CD4-positive, alpha-beta memory T cell (primary cell): Measurements from ENCODE around the gene AGGF1. TPM values are rescaled to one million over a fixed set of nuclear protein-coding genes. Genes with fewer than 3 reads are reported as not detected.

Experiments used
- CTCF ChIA-PET: fragments of 350-600 bp; sonication (Branson Sonifier 250); formaldehyde crosslinking; loops from one replicate; lab custom pipeline; 2021; ENCODE audit warnings: inconsistent platforms; ENCODE audit not compliant: partially characterized antibody; lab: Charles Lee
- POLR2A ChIA-PET: fragments of 350-600 bp; sonication (Branson Sonifier 250); formaldehyde crosslinking; loops from one replicate; lab custom pipeline; 2021; ENCODE audit not compliant: partially characterized antibody; lab: Charles Lee
- DNase-seq, 5 donors: peaks; one replicate each; pipeline versions ENCODE4 v3.0.0 to v3.0.0-alpha.2; 2020 to 2022; ENCODE audit warnings: mixed read lengths in 1 of 5
- H3K27ac ChIP-seq: one replicate; pipeline ENCODE4 v1.7.0; 2013; ENCODE audit warnings: low read depth, low read length
- H3K27me3 ChIP-seq: 2 replicates; pipeline ENCODE4 v1.7.0; 2013; ENCODE audit warnings: mild to moderate bottlenecking, low read length, moderate library complexity; ENCODE audit not compliant: insufficient read depth
- H3K36me3 ChIP-seq: 2 replicates; pipeline ENCODE4 v1.7.0; 2013; ENCODE audit warnings: mild to moderate bottlenecking, low read length, moderate library complexity; ENCODE audit not compliant: insufficient read depth
- H3K4me1 ChIP-seq: 2 replicates; pipeline ENCODE4 v1.7.0; 2013; ENCODE audit warnings: mild to moderate bottlenecking, low read length, moderate library complexity; ENCODE audit not compliant: insufficient read depth
- H3K4me3 ChIP-seq, 2 donors: one replicate each; pipeline ENCODE4 v1.7.0; 2013; ENCODE audit warnings: low read length in 2 of 2, mild to moderate bottlenecking in 1 of 2
- H3K9me3 ChIP-seq, 2 donors: one replicate each; pipeline ENCODE4 v1.7.0; 2013; ENCODE audit warnings: low read length in 2 of 2, control low read depth in 1 of 2; ENCODE audit not compliant: control insufficient read depth in 1 of 2
- H3K27ac Mint-ChIP-seq, 7 donors: one replicate each; pipeline ENCODE4 v1.8.0; 2020 to 2021; ENCODE audit warnings: mixed read lengths in 7 of 7, mild to moderate bottlenecking in 6 of 7, inconsistent platforms in 3 of 7, moderate library complexity in 3 of 7
- H3K27me3 Mint-ChIP-seq, 2 donors: one replicate each; pipeline ENCODE4 v1.8.0; 2020 to 2021; ENCODE audit warnings: mixed read lengths in 2 of 2
- H3K36me3 Mint-ChIP-seq, 2 donors: one replicate each; pipeline ENCODE4 v1.8.0; 2020 to 2021; ENCODE audit warnings: mixed read lengths in 2 of 2, inconsistent platforms in 1 of 2, mild to moderate bottlenecking in 1 of 2
- H3K4me1 Mint-ChIP-seq, 4 donors: one replicate each; pipeline ENCODE4 v1.8.0; 2020 to 2021; ENCODE audit warnings: mixed read lengths in 4 of 4, mild to moderate bottlenecking in 1 of 4
- H3K4me3 Mint-ChIP-seq, 8 donors: one replicate each; pipeline ENCODE4 v1.8.0; 2020 to 2021; ENCODE audit warnings: mixed read lengths in 8 of 8, mild to moderate bottlenecking in 7 of 8, moderate library complexity in 6 of 8, inconsistent platforms in 3 of 8
- H3K9me3 Mint-ChIP-seq, 8 donors: one replicate each; pipeline ENCODE4 v1.8.0; 2020 to 2021; ENCODE audit warnings: mixed read lengths in 8 of 8, mild to moderate bottlenecking in 5 of 8, inconsistent platforms in 3 of 8, moderate library complexity in 1 of 8
- intact Hi-C: fragments of 100-400 bp; cut with micrococcal nuclease; formaldehyde crosslinking; loops from one replicate; pipeline ENCODE4 v1.15.1; 2023
- polyA plus RNA-seq, 2 donors: library from polyadenylated mRNA; unstranded; fragments of 300-500 nt; fragmentation: Illumina TruSeq; gene quantifications; one replicate each; pipeline ENCODE4 v1.2.3, GENCODE V29; 2021
- total RNA-seq, 2 experiments: library from RNA; stranded (reverse); gene quantifications; one replicate each; pipeline ENCODE4 v1.2.3, GENCODE V29; 2021

Gene AGGF1, protein sequence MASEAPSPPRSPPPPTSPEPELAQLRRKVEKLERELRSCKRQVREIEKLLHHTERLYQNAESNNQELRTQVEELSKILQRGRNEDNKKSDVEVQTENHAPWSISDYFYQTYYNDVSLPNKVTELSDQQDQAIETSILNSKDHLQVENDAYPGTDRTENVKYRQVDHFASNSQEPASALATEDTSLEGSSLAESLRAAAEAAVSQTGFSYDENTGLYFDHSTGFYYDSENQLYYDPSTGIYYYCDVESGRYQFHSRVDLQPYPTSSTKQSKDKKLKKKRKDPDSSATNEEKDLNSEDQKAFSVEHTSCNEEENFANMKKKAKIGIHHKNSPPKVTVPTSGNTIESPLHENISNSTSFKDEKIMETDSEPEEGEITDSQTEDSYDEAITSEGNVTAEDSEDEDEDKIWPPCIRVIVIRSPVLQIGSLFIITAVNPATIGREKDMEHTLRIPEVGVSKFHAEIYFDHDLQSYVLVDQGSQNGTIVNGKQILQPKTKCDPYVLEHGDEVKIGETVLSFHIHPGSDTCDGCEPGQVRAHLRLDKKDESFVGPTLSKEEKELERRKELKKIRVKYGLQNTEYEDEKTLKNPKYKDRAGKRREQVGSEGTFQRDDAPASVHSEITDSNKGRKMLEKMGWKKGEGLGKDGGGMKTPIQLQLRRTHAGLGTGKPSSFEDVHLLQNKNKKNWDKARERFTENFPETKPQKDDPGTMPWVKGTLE
- total RNA-seq (10 to 100 TPM; 29.4 to 29.6 TPM), polyA plus RNA-seq (10 to 100 TPM; 14.2 to 36.1 TPM)

DNA sequence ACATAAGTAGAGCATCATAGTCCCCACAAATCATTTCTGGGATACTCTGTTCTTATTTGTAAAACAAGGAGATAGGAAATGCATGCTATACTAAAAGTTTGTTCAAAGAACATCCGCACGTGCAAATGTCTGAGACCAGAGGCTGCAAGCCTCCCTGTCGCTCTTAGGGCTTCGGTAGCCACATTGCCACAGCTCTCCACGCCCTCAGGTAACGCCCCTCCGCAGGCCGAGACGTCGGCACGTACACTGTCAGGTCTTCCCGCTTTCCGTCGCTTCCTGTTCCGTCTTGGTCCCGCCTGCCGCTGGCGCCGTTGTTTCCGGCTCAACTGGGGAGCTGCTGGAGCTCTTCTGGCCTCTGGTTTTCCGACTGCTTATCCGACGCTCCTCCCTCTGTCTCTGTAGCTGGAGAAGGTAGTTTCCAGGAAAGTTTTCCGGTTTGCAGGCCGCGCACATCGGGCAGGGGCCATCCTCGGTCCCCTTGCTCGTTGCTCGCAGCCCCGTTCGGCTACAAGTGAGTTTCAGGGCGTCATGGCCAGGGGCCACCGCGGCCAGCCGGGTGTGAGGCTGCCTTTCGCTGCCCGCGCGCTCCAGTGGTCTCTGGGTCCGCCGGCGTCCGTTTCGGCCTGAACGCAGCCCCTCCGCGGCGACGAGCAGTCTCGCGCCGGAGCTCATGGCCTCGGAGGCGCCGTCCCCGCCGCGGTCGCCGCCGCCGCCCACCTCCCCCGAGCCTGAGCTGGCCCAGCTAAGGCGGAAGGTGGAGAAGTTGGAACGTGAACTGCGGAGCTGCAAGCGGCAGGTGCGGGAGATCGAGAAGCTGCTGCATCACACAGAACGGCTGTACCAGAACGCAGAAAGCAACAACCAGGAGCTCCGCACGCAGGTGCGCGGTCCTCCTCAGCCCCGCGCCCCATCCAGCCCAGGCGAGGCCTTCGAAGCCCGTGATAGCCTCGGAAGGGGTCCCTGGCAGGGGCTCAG is at the start of gene AGGF1:
TSS of gene AGGF1 (plus strand) at position 308 of the 975 bp plus-strand sequence. CDS start at position 671, 363 bp downstream.
- ChIA-PET POLR2A (interaction anchor here (0.8 to 2.5 kb wide), 17 partner anchors 17 to 1693 kb away, joined by 3 to 13 read pairs (median 5); partner anchors contain the start of genes AP3B1, HMGCR, S100Z and SCAMP1), CTCF (interaction anchor here (0.6 to 1.9 kb wide), 6 partner anchors 15 to 1330 kb away, joined by 3 to 8 read pairs (median 4); partner anchors contain the start of gene SCAMP1)
- peak within 1 kb of the TSS; percentile 82 for H3K27ac ChIP-seq
- no peaks in the 10 kb centered on the region for H3K27me3 ChIP-seq
- peaks cover 0 to 1% of the 10 kb centered on the region in 2 donors for H3K27me3 Mint-ChIP-seq
- H3K4me3 ChIP-seq = peak within 1 kb of the TSS; percentile 43 to 93
- H3K4me1 Mint-ChIP-seq = peaks cover 25 to 49% (median 35%) of the 10 kb centered on the region in 4 donors
- DNase-seq = peak; percentile 88 to 94 (median 90)
- H3K36me3 Mint-ChIP-seq = peaks cover 6 to 22% of the 10 kb centered on the region in 2 donors
- H3K4me3 Mint-ChIP-seq = peak within 1 kb of the TSS; percentile 81 to 97 (median 94)
- peaks cover 0 to 7% of the 10 kb centered on the region in 2 donors for H3K9me3 ChIP-seq
- H3K27ac Mint-ChIP-seq = peak within 1 kb of the TSS; percentile 78 to 97 (median 92)
- intact Hi-C loops = loop anchor here (1.0 to 10.0 kb wide), 4 partner anchors 163 to 1330 kb away; partner anchors contain the start of genes SCAMP1 and WDR41
- H3K9me3 Mint-ChIP-seq = peaks cover 0 to 18% (median 10%) of the 10 kb centered on the region in 8 donors
- H3K4me1 ChIP-seq = peaks cover 34% of the 10 kb centered on the region
- peaks cover 6% of the 10 kb centered on the region for H3K36me3 ChIP-seq

DNA sequence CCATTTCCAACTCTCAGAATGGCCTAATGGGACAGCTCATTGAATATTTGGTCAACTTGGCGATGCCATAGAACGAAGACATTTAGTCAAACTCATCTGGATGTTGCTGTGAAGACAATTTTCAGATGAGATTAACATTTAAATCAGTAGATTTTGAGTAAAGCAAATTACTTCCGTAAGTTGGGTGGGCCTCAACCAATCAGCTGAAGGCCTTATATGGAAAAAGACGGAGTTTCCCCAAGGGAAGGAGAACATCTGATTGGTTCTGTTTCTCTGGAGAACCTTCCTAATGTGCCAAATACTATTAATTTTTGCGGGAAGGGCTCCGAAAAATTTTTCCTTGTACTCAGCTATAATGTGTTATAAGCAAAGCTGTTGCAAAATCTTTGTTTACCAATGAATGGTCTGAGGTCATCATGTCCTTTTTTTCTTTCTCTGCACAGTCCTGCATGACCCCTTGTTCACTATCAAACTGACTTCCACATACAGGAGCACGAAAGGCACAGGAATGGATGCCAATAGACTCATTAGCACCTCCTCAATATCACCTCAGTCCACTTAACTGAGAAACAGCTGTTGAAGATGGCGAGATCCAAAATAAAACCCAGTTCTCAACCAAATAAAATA is 49.6 kb upstream of the AGGF1 start:
- CTCF ChIA-PET = no interaction called here
- no peak overlapping the region for H3K27ac ChIP-seq
- H3K4me3 Mint-ChIP-seq = no peak overlapping the region
- no peak overlapping the region for H3K4me3 ChIP-seq
- intact Hi-C loops = no loop called here
- no peaks in the 10 kb centered on the region for H3K27me3 ChIP-seq
- H3K4me1 Mint-ChIP-seq = no peaks in the 10 kb centered on the region
- DNase-seq = no peak
- H3K9me3 Mint-ChIP-seq = no peaks in the 10 kb centered on the region
- POLR2A ChIA-PET = no interaction called here
- H3K9me3 ChIP-seq = no peaks in the 10 kb centered on the region
- no peaks in the 10 kb centered on the region for H3K36me3 ChIP-seq
- H3K27me3 Mint-ChIP-seq = no peaks in the 10 kb centered on the region
- H3K4me1 ChIP-seq = no peaks in the 10 kb centered on the region
- H3K36me3 Mint-ChIP-seq = no peaks in the 10 kb centered on the region
- no peak overlapping the region for H3K27ac Mint-ChIP-seq

DNA sequence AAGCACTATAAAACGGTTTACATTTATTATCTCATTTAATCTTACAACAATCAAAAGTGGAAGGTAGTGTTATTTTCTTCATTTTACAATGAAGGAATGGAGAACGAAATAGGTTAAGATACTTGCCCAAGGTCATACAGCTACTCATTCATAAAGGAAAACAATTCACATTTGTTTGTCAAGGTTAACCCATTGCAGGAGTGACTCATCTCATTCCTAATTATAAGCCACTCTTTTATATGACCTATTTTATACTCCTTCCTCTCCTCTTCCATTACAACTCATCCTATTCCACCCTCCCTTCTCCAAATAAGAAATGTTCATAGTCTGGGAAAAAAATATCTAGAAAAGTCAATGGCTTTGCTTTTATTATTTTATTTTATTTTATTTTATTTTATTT is 47.8 kb upstream of the AGGF1 start:
- no peaks in the 10 kb centered on the region for H3K9me3 ChIP-seq
- Mint-ChIP-seq H3K9me3 (no peaks in the 10 kb centered on the region), H3K36me3 (no peaks in the 10 kb centered on the region), H3K4me3 (no peak overlapping the region), H3K27me3 (no peaks in the 10 kb centered on the region), H3K27ac (no peak overlapping the region), H3K4me1 (no peaks in the 10 kb centered on the region)
- no peaks in the 10 kb centered on the region for H3K36me3 ChIP-seq
- no peak for DNase-seq
- no peak overlapping the region for H3K27ac ChIP-seq
- H3K4me1 ChIP-seq = no peaks in the 10 kb centered on the region
- ChIA-PET POLR2A (no interaction called here), CTCF (no interaction called here)
- intact Hi-C loops = no loop called here
- no peaks in the 10 kb centered on the region for H3K27me3 ChIP-seq
- H3K4me3 ChIP-seq = no peak overlapping the region

DNA sequence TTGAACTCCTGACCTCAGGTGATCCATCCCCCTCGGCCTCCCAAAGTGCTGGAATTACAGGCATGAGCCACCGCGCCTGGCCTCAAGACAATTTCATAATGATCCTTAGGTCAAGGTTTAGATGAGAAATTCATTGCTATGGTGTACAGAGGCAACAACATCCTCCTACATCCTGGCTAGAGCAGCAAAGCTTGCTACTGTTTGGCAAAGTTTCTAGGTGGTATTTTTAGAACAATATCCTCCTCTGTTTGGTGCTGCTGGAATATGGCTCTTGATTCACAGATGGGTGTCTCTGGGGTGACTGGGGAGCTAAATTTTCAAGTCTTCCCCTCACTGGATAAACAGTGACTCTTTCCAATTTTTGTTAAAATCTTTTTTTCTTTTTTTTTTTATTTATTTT is 46.7 kb upstream of the AGGF1 start:
- Histone ChIP-seq H3K9me3 (no peaks in the 10 kb centered on the region), H3K36me3 (no peaks in the 10 kb centered on the region), H3K27me3 (no peaks in the 10 kb centered on the region), H3K27ac (no peak overlapping the region), H3K4me3 (no peak overlapping the region), H3K4me1 (no peaks in the 10 kb centered on the region)
- ChIA-PET POLR2A (no interaction called here), CTCF (no interaction called here)
- Mint-ChIP-seq H3K36me3 (no peaks in the 10 kb centered on the region), H3K4me3 (no peak overlapping the region), H3K9me3 (no peaks in the 10 kb centered on the region), H3K27me3 (no peaks in the 10 kb centered on the region), H3K27ac (no peak overlapping the region), H3K4me1 (no peaks in the 10 kb centered on the region)
- DNase-seq = no peak
- intact Hi-C loops = no loop called here

DNA sequence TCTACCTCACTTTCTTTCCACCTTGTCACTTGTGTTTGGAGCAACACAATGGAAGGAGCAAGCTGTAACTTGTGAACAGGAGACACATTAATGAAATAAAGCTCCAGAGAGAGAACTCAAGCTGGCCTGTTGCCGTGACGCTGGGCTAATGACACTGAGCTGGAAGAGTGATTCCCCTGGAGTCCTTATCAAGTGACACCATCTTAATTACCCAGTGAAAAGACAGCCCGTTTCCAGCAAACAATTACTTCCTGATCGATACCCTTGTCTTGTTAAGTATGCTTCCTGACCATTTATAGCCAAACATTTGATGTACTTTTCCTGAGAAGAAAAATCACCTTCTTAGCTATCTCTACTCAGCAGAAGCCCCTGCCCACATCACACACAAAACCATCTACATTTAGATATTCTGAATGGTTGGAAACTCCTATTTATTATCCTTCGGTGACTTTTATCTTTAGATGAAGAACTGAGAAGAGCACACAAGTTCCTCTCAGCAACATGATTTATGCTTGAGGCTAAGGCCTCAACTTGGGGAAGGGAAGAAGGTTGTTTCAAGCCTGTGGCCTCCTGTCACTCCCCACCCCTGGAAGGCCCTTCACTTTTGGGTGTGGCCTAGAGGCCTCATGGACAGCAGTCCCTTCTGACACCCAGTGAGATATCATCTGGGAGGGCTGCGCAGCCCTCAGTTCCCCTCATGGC is 43.2 kb upstream of the AGGF1 start:
- no peaks in the 10 kb centered on the region for H3K9me3 ChIP-seq
- ChIA-PET POLR2A (no interaction called here), CTCF (no interaction called here)
- Mint-ChIP-seq H3K4me1 (no peaks in the 10 kb centered on the region), H3K4me3 (no peak overlapping the region), H3K27ac (no peak overlapping the region), H3K27me3 (peaks cover 0 to 1% of the 10 kb centered on the region in 2 donors), H3K36me3 (no peaks in the 10 kb centered on the region), H3K9me3 (no peaks in the 10 kb centered on the region)
- no peaks in the 10 kb centered on the region for H3K36me3 ChIP-seq
- no peaks in the 10 kb centered on the region for H3K27me3 ChIP-seq
- no peaks in the 10 kb centered on the region for H3K4me1 ChIP-seq
- no peak overlapping the region for H3K27ac ChIP-seq
- intact Hi-C loops = no loop called here
- no peak for DNase-seq
- H3K4me3 ChIP-seq = no peak overlapping the region

DNA sequence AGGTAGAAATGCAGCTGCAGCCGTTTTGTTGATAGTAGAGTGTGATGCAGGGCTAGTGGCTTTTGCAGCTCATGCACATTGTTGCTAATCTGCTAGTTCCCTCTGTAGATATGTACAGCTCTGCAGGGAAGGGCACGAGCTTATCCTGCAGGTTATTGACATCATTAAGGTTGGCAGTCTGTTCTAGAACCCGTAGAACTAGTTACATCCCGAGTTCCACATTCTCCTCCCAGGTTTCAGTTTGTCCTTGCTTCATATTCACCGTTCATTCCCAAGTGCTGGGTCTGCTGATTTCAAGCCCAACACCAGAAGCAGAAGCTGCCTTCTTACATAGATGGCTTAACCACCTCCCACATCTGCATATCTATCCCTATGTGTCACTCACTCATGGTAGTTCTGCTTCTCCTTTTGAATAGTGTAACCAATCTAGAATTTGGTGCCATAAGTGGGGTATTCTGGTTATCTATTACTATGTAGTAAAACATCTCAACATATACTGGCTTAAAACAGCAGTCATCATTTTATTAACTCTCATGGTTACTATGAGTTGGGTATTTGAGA is 39.2 kb upstream of the AGGF1 start:
- intact Hi-C loops = no loop called here
- no peaks in the 10 kb centered on the region for H3K4me1 ChIP-seq
- DNase-seq = no peak
- H3K4me1 Mint-ChIP-seq = no peaks in the 10 kb centered on the region
- peaks cover 0 to 5% of the 10 kb centered on the region in 2 donors for H3K27me3 Mint-ChIP-seq
- no peak overlapping the region for H3K4me3 Mint-ChIP-seq
- no peak overlapping the region for H3K27ac Mint-ChIP-seq
- no peaks in the 10 kb centered on the region for H3K36me3 ChIP-seq
- H3K9me3 Mint-ChIP-seq = no peaks in the 10 kb centered on the region
- H3K27ac ChIP-seq = no peak overlapping the region
- H3K4me3 ChIP-seq = no peak overlapping the region
- no peaks in the 10 kb centered on the region for H3K27me3 ChIP-seq
- no peaks in the 10 kb centered on the region for H3K36me3 Mint-ChIP-seq
- no peaks in the 10 kb centered on the region for H3K9me3 ChIP-seq
- POLR2A ChIA-PET = no interaction called here
- CTCF ChIA-PET = no interaction called here
